NCI-H187 treated with DMSO at 0.1 percent for 48 hours (cell line): Measurements from ENCODE around the gene CARD10.

ENCODE experiments used
- DNase-seq: peaks from one replicate; lab custom pipeline; 2025; lab: John Stamatoyannopoulos, UW

Gene CARD10

GRCh38 chr22:37502342-37503182 is 16.7 kb downstream of the CARD10 start:
- no peak for DNase-seq

GRCh38 chr22:37501610-37502341 is 17.4 kb downstream of the CARD10 start:
- no peak for DNase-seq

DNA sequence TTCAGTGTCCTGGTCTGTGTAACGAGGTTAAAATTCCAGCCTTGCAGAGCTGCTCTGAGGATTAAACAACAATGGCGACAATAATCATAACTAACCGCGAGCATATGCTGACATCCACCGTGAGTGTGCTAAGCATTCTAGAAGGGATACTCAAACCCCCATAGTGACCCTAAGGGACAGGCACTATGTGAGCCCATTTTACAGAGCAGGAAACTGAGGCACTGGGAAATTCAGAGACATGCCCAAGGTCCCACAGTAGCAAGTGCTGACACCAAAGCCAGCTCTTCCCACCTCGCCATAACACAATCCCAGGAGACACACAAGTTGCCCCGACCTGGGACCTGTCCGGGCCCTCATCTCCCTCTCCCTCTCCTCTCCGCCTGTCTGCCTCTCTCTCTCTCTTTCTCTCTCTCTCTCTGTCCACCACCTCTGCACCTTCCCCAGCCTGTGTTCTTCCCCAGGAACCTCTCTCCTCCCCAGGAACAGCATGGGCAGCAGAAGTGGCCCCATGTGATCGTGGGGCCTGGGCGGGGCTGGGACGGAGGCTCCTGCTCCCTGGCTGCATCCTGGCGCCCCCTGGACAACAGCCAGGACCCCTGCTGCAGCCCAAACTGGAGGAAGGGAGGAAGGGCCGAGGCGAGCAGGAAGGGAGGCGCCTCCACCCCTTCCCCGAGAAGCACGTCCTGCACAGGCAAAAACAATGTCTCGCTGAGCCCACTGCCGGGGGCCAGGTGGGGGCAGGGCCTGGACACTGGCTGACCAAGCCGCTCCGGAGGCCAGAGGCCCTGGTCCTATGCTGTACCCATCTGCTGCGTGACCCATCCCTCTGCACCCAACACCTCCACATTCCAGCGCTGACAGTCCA is 18.2 kb downstream of the CARD10 start:
- DNase-seq, result no peak

GRCh38 chr22:37499789-37500540 is 19.2 kb downstream of the CARD10 start:
- no peak for DNase-seq

GRCh38 chr22:37499027-37499707 is 20.0 kb downstream of the CARD10 start:
- DNase-seq, result no peak

- no peak for DNase-seq
These were observed 20.8 kb downstream of the CARD10 start for GRCh38 chr22:37498289-37498909.

DNA sequence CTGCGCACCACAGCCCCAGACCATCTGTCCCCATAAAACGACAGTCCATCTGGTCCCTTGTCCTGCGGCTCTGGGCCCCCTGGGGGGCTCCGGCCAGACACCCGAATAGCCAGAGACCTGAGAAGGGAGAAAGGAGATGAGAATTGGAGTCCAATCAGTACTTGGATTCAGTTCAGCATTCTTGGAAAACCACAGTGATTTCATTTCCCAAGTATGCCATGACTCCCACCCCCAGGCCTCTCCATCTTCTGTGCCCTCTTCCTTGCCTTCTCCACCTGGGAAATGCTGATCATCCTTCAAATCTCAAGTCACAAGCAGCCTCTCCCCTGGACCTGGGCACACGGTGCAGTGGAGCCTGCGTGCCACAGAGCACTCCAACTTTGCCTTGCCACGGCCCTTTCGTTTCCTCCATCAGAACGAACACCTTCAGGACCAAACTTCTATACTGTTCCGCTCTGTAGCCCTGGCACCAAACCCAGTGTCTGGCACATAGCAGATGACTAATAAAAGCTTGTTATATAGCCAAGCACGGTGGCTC is 22.1 kb downstream of the CARD10 start:
- no peak for DNase-seq

DNA sequence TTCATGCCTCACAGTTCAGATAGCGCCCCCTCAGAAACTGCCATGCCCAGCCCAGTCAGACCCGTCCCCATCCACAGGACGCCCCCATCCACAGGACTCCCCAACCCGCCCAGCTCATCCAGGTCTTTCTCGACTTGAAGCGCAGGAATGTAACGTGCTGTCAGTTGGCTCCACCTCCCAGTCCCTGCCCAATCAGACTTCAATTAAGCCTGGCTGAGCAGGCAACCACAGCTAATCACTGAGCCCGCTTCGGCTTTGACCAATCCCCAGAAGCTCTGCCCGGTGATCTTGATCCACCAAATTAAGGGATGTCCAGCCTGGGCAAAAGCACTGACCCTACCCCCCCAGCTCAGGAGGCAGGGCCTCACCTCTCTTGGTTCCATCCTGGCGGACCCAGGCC is 22.6 kb downstream of the CARD10 start:
- no peak for DNase-seq

DNA sequence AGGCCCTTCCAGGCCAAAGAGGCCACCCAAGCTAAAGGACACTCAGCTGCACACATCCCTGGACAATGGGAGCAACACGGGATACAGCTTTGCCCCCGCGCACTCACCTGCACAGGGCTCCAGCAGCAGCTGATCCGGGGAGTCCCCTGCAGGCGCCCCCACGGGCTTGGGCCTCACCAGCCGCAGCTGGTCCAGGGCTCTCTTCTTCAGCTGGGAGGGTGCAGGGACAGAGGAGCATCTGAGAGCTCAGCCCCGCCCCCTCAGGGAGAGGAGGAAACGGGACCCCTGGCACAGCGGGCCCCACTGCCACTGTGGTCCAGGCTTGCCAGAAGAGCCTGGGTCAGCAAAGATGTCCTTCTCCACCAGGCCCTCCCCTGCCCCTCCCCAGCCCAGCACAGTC is 25.2 kb downstream of the CARD10 start:
- no peak for DNase-seq

GRCh38 chr22:37492428-37493344 is 26.5 kb downstream of the CARD10 start:
- DNase-seq, result no peak

DNA sequence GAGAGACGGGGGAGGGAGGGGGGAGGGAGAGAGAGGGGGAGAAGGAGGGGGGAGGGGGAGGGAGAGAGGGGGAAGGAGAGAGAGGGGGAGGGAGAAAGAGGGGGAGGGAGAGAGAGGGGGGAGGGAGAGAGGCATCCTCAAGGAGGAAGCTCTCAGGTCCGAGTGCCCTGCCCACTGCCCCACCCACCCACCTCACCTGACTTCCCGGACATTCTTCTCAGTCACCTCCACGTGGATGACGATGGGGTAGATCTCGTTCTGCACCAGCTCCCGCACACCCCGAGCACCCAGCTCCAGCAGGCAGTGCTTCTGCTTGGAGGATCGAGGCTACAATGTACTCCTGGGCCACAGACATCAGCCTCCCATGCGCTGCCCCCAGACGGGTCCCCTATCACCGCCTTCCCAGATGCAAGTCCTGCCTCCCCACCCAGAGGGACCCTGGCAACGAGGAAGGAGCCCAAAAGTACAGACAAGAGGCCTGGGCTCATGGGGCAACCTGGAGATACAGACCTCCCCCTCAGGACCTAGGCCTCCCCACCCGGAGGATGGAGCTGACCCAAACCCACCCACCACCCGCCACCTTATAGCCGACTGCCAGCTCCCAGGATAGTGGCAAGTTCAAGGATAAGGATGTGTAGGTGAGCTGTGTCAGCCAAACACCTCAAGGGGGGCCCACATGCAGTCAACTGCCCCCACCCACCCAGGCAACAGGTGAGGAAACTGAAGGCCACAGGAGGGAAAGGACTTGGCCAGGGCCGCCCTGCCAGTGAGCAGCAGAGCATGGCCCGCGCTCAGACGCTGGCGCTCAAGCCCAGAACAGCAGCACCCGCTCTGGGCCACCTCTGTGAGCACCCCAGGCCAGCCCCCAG is 27.4 kb downstream of the CARD10 start:
- DNase-seq, result no peak

DNA sequence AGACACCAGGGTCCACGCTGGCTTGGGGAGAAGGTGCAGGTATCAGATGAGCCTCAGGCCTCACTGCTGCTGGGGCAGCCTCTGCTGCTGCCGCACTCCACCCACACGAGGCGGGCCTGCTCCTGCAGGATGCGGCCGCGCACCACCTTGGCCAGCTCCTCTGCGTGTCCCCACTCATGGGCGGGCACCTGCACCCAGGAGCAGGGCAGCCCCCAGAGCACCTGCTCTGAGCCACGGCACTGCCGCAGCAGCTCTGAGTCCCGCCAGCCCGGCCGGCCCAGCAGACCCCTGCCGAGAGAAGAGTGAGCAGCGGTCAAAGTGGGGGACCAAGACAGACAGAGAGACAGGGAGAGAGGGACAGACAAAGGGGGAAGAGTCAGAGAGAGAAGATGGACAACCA is 28.1 kb downstream of the CARD10 start:
- no peak for DNase-seq

- no peak for DNase-seq
These were observed 29.2 kb downstream of the CARD10 start for GRCh38 chr22:37489983-37490382.

GRCh38 chr22:37488337-37489135 is 30.7 kb downstream of the CARD10 start:
- DNase-seq, result no peak

DNA sequence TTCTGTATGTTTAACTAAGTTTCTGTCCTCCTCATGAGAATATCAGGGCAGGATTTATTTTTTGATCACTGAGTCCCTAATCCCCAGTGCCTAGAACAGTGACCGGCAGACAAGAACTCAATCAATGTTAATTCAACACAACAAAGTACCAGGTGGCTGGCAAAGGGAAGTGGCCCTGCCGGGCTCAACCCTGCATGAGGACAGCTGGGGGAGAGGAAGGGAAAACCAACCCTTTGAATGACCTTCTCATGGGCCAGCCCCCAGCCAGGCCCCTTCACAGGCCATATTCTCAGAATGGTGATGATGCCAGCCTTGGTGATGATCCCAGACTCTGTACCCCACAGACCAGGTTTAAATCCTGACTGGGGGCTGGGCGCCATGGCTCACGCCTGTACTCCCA is 31.6 kb downstream of the CARD10 start:
- no peak for DNase-seq

- no peak for DNase-seq
These were observed 32.1 kb downstream of the CARD10 start for GRCh38 chr22:37487129-37487528.

DNA sequence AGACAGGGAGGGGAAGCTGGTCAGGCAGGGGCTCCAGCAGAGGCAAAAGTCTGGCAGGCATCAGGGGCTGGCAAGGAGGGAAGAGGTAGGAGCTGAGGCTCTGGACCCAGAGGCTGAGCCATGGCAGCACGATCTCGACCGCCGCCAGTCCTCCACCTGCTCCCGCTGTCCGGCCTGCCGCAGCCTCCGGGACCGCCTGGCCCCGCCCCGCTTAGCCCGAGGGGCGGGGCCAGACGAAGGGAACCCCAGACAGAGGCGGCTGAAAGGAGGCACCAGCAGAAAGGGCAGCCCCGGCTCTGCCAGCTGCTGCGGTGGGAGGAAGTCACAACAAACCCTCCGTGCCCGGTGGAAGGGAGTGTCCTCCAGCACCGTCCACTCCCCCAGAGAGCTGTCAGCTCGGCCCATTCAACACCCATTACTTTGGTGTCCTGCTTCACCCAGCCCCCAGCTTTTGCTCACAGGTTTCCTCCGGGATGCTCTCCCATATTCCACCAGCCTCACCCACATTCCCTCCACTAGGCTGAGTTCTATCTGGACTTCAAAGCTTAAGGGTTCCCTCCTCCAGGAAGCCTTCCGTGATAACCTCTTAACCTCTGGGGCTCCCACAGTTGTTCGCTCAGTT is 32.9 kb downstream of the CARD10 start, which contains the start of gene MFNG:
TSS of gene MFNG (minus strand) at position 161 of the 622 bp plus-strand sequence. CDS start 207 bp downstream, outside the sequence.
- DNase-seq, result no peak
